H1 (cell line): ENCODE results near the gene TAS2R30. TPM values are rescaled to one million over a fixed set of nuclear protein-coding genes. Genes with fewer than 3 reads are reported as not detected.

Experiments used
- CTCF ChIA-PET: fragments of 300-600 bp; sonication (Branson Sonifier 250); formaldehyde crosslinking; loops from one replicate; lab custom pipeline; 2021; ENCODE audit not compliant: partially characterized antibody; lab: Charles Lee
- POLR2A ChIA-PET: fragments of 300-600 bp; sonication (Branson Sonifier 250); formaldehyde crosslinking; loops from one replicate; lab custom pipeline; 2021; ENCODE audit warnings: inconsistent platforms; ENCODE audit not compliant: partially characterized antibody; lab: Charles Lee
- DNase-seq, 2 experiments: peaks; one replicate each; pipeline versions ENCODE4 v3.0.0 to v3.0.0-alpha.2; 2010 to 2022; ENCODE audit warnings: low spot score in 2 of 2, low read depth in 1 of 2, mixed read lengths in 1 of 2
- FAIRE-seq: peaks from 2 replicates; lab custom pipeline; 2011; peaks lifted over from hg19 to GRCh38; lab: Jason Lieb, UNC
- H2AFZ ChIP-seq: 2 replicates; pipeline ENCODE4 v1.8.1; 2012; ENCODE audit warnings: low read length, inconsistent platforms
- H2AK5ac ChIP-seq: 2 replicates; pipeline ENCODE4 v1.6.1; 2013; ENCODE audit warnings: low read depth, low read length
- H2BK120ac ChIP-seq: replicated peaks from 2 replicates; pipeline ENCODE3; 2013; ENCODE audit warnings: low read depth, low read length, inconsistent platforms
- H2BK12ac ChIP-seq: 2 replicates; pipeline ENCODE4 v1.6.1; 2013; ENCODE audit warnings: low read depth, low read length
- H2BK15ac ChIP-seq: 2 replicates; pipeline ENCODE4 v1.6.1; 2013; ENCODE audit warnings: low read length
- H2BK20ac ChIP-seq: 2 replicates; pipeline ENCODE4 v1.6.1; 2013; ENCODE audit warnings: low read length
- H2BK5ac ChIP-seq: 2 replicates; pipeline ENCODE4 v1.6.1; 2013; ENCODE audit warnings: low read depth, low read length
- H3K14ac ChIP-seq: 2 replicates; pipeline ENCODE4 v1.6.1; 2013; ENCODE audit warnings: inconsistent platforms; ENCODE audit not compliant: insufficient read length
- H3K18ac ChIP-seq: 2 replicates; pipeline ENCODE4 v1.6.1; 2013; ENCODE audit warnings: low read length; ENCODE audit errors: extremely low read depth
- H3K23ac ChIP-seq: 2 replicates; pipeline ENCODE4 v1.6.1; 2013; ENCODE audit warnings: inconsistent platforms; ENCODE audit not compliant: insufficient read length
- H3K23me2 ChIP-seq: 2 replicates; pipeline ENCODE4 v1.6.1; 2013; ENCODE audit warnings: low read depth, low read length
- H3K27ac ChIP-seq: 2 replicates; pipeline ENCODE4 v1.6.1; 2011; ENCODE audit warnings: low read depth, low read length, inconsistent platforms
- H3K27me3 ChIP-seq, 4 experiments: replicated peaks in 1 of 4; 1 replicate in 1 of 4; 2 replicates in 3 of 4; pipeline versions ENCODE4 v1.6.1 to v1.8.1; 2011 to 2013; ENCODE audit warnings: low read length in 3 of 4, mild to moderate bottlenecking in 3 of 4, inconsistent platforms in 2 of 4, mixed read lengths in 2 of 4, moderate library complexity in 1 of 4; ENCODE audit not compliant: control insufficient read depth in 3 of 4, insufficient read depth in 3 of 4; ENCODE audit errors: extremely low read depth in 1 of 4
- H3K36me3 ChIP-seq, 4 experiments: 2 replicates each; pipeline versions ENCODE4 v1.6.1 to v1.8.1; 2011 to 2013; ENCODE audit warnings: mild to moderate bottlenecking in 4 of 4, low read length in 3 of 4, moderate library complexity in 2 of 4, control low read depth in 1 of 4, inconsistent platforms in 1 of 4; ENCODE audit not compliant: insufficient read depth in 4 of 4, control insufficient read depth in 2 of 4
- H3K4ac ChIP-seq: replicated peaks from 2 replicates; pipeline ENCODE3; 2013; ENCODE audit warnings: low read length, low read depth, mixed read lengths, inconsistent platforms; ENCODE audit not compliant: insufficient read length
- H3K4me1 ChIP-seq, 4 experiments: replicated peaks in 1 of 4; 1 replicate in 1 of 4; 2 replicates in 3 of 4; pipeline versions ENCODE4 v1.6.1 to v1.8.1; 2011 to 2013; ENCODE audit warnings: low read length in 3 of 4, inconsistent platforms in 2 of 4, mixed read lengths in 1 of 4; ENCODE audit not compliant: insufficient read depth in 4 of 4, control insufficient read depth in 3 of 4
- H3K4me2 ChIP-seq, 2 experiments: 2 replicates each; pipeline versions ENCODE4 v1.6.1 to v1.8.1; 2011 to 2013; ENCODE audit warnings: low read depth in 2 of 2, low read length in 2 of 2, control low read depth in 1 of 2, inconsistent platforms in 1 of 2, mild to moderate bottlenecking in 1 of 2; ENCODE audit not compliant: insufficient read depth in 1 of 2
- H3K4me3 ChIP-seq, 4 experiments: fragments of 200-600, 300-600 bp in 1 of 4; sonication (generic), shearing (Covaris generic), sonication (Bioruptor Twin) in 1 of 4; 2 replicates each; pipeline versions ENCODE4 v1.5.1 to v1.8.1; 2011 to 2016; ENCODE audit warnings: low read length in 4 of 4, low read depth in 3 of 4, control low read depth in 2 of 4, inconsistent platforms in 2 of 4, mild to moderate bottlenecking in 2 of 4, mixed read lengths in 1 of 4, moderate library complexity in 1 of 4; ENCODE audit not compliant: insufficient read depth in 2 of 4; ENCODE audit errors: extremely low read depth in 1 of 4
- H3K56ac ChIP-seq: replicated peaks from 2 replicates; pipeline ENCODE3; 2013; ENCODE audit warnings: low read depth, mild to moderate bottlenecking, mixed read lengths, low read length, inconsistent platforms; ENCODE audit not compliant: insufficient read length
- H3K79me1 ChIP-seq: 2 replicates; pipeline ENCODE4 v1.6.1; 2013; ENCODE audit warnings: low read depth, low read length, control low read depth
- H3K79me2 ChIP-seq, 2 experiments: 2 replicates each; pipeline versions ENCODE4 v1.6.1 to v1.8.1; 2012 to 2013; ENCODE audit warnings: low read length in 2 of 2, mild to moderate bottlenecking in 2 of 2, inconsistent platforms in 1 of 2; ENCODE audit not compliant: insufficient read depth in 2 of 2, control insufficient read depth in 1 of 2
- H3K9ac ChIP-seq, 4 experiments: replicated peaks in 1 of 4; 1 replicate in 1 of 4; 2 replicates in 3 of 4; pipeline versions ENCODE4 v1.6.1 to v1.8.1; 2011 to 2013; ENCODE audit warnings: low read depth in 3 of 4, low read length in 3 of 4, control low read depth in 2 of 4, mild to moderate bottlenecking in 2 of 4, moderate library complexity in 2 of 4, inconsistent platforms in 1 of 4; ENCODE audit errors: extremely low read depth in 1 of 4
- H3K9me3 ChIP-seq, 2 experiments: 2 replicates each; pipeline versions ENCODE4 v1.6.1 to v1.8.1; 2012 to 2013; ENCODE audit warnings: mild to moderate bottlenecking in 2 of 2, moderate library complexity in 2 of 2, control low read depth in 1 of 2, inconsistent platforms in 1 of 2, low read depth in 1 of 2, low read length in 1 of 2, mixed read lengths in 1 of 2; ENCODE audit not compliant: insufficient read depth in 2 of 2
- H4K20me1 ChIP-seq, 2 experiments: replicated peaks in 1 of 2; 2 replicates each; pipeline versions ENCODE3 to v1.8.1; 2011 to 2013; ENCODE audit warnings: inconsistent platforms in 2 of 2, low read length in 2 of 2, mild to moderate bottlenecking in 1 of 2; ENCODE audit not compliant: insufficient read depth in 2 of 2, control insufficient read depth in 1 of 2
- H4K5ac ChIP-seq: 2 replicates; pipeline ENCODE4 v1.6.1; 2013; ENCODE audit warnings: low read length, low read depth, mixed read lengths, inconsistent platforms; ENCODE audit not compliant: insufficient read length
- H4K8ac ChIP-seq: 2 replicates; pipeline ENCODE4 v1.8.0; 2013; ENCODE audit warnings: mild to moderate bottlenecking, moderate library complexity, low read length, inconsistent platforms; ENCODE audit not compliant: insufficient read depth; ENCODE audit errors: extremely low read depth
- H4K91ac ChIP-seq: replicated peaks from 2 replicates; pipeline ENCODE3; 2013; ENCODE audit warnings: low read length, mixed read lengths, inconsistent platforms; ENCODE audit not compliant: insufficient read length
- ASH2L ChIP-seq: fragments of 200-600, 300-600 bp; sonication (generic); IDR thresholded peaks from one replicate; pipeline ENCODE4 v1.7.1; 2017; ENCODE audit warnings: low read length
- CEBPB ChIP-seq: IDR thresholded peaks from 2 replicates; pipeline ENCODE4 v1.6.1; 2012; ENCODE audit warnings: low read depth, low read length
- CHD1 ChIP-seq: IDR thresholded peaks from 2 replicates; pipeline ENCODE4 v1.6.1; 2012; ENCODE audit warnings: low read depth, low read length, improper control_type of control experiment
- CTBP2 ChIP-seq: IDR thresholded peaks from 2 replicates; pipeline ENCODE4 v1.7.0; 2011; ENCODE audit warnings: borderline replicate concordance, mild to moderate bottlenecking, moderate library complexity, mixed read lengths, low read length; ENCODE audit not compliant: insufficient read depth, insufficient read length
- MAFK ChIP-seq: IDR thresholded peaks from 2 replicates; pipeline ENCODE4 v1.6.1; 2012; ENCODE audit warnings: low read depth, mild to moderate bottlenecking, improper control_type of control experiment, low read length
- RNF2 ChIP-seq: fragments of 200-900, 300-1000 bp; sonication (generic); IDR thresholded peaks from 2 replicates; pipeline ENCODE4 v1.7.1; 2016; ENCODE audit warnings: borderline replicate concordance, low read depth, mild to moderate bottlenecking, antibody characterized with exemption, low read length; ENCODE audit not compliant: poor library complexity, severe bottlenecking; ENCODE audit errors: missing control alignments
- SIN3A ChIP-seq, 2 experiments: IDR thresholded peaks in 1 of 2; conservative IDR thresholded peaks in 1 of 2; 2 replicates each; pipeline ENCODE4 v1.6.1; 2011 to 2012; ENCODE audit warnings: low read length in 2 of 2, improper control_type of control experiment in 1 of 2, low read depth in 1 of 2, mild to moderate bottlenecking in 1 of 2
- TBP ChIP-seq: IDR thresholded peaks from 2 replicates; pipeline ENCODE4 v1.6.1; 2011; ENCODE audit warnings: low read depth, low read length, improper control_type of control experiment
- YY1 ChIP-seq: IDR thresholded peaks from 2 replicates; pipeline ENCODE4 v1.6.1; 2011; ENCODE audit warnings: low read depth, mild to moderate bottlenecking, low read length
- WGBS, 2 experiments: shearing (Covaris generic) in 1 of 2; methylation state at CpG; one replicate each; pipeline versions ENCODE4 v1.1.6 to v1.1.7; 2013 to 2015; ENCODE audit warnings: low lambda C conversion rate in 2 of 2, mixed read lengths in 2 of 2, inconsistent platforms in 1 of 2, low coverage in 1 of 2, missing lambda C conversion rate in 1 of 2; ENCODE audit not compliant: insufficient replicate concordance in 2 of 2, insufficient coverage in 1 of 2, insufficient read length in 1 of 2; ENCODE audit errors: extremely low coverage in 1 of 2, missing lambda C conversion rate in 1 of 2; 5-methylcytosine and 5-hydroxymethylcytosine counted together
- polyA plus RNA-seq, 7 experiments: library from polyadenylated mRNA; depleted of rRNA in 3 of 7; stranded (reverse) in 5 of 7; unstranded in 2 of 7; fragments of >200 nt in 5 of 7; fragments of 200-250 nt in 2 of 7; gene quantifications; 1 replicate in 5 of 7; 2 replicates in 1 of 7; 4 replicates in 1 of 7; pipeline versions ENCODE4 v1.2.1 to v1.2.3, GENCODE V29; 2011 to 2013; ENCODE audit warnings: missing spikeins in 2 of 7, mixed read lengths in 2 of 7
- total RNA-seq: library from RNA; stranded (reverse); fragmentation: NEBNext Ultra II Directional; extraction: Animal tissue kit (Norgen Biotek cat#: 25700); gene quantifications from 2 replicates; pipeline ENCODE4 v1.2.1, GENCODE V29; 2021

Gene TAS2R30
- total and polyA plus RNA-seq, 2 of the 8 experiments (the other 6 are each of a cell fraction or from before 2014, with no cell fraction given), result 0.33 to 1.0 TPM

- no peak overlapping the region for H4K91ac ChIP-seq
- H3K23ac ChIP-seq, result no peak overlapping the region
- WGBS, 2 experiments, result 87% methylated on average over 3 of the region's 3 CpGs; no CpG with 5 or more reads in 1 of the 2 experiments
- no peak overlapping the region for H3K4me2 ChIP-seq
- H4K5ac ChIP-seq, result no peak overlapping the region
- H2AK5ac ChIP-seq, result no peak overlapping the region
- ChIA-PET POLR2A (no interaction called here), CTCF (no interaction called here)
- no peaks in the 10 kb centered on the region for H3K79me1 ChIP-seq
- H2BK15ac ChIP-seq, result no peak overlapping the region
- H2BK5ac ChIP-seq, result no peak overlapping the region
- no peak overlapping the region for H2BK120ac ChIP-seq
- no peaks in the 10 kb centered on the region; a peak in 1 of 8 replicates for H3K36me3 ChIP-seq
- no peaks in the 10 kb centered on the region for H3K9me3 ChIP-seq
- no peak overlapping the region for H2BK12ac ChIP-seq
- H3K79me2 ChIP-seq, result no peaks in the 10 kb centered on the region
- H3K18ac ChIP-seq, result no peak overlapping the region
- FAIRE-seq (no peak), DNase-seq (no peak)
- H4K20me1 ChIP-seq, result no peaks in the 10 kb centered on the region
- no peaks in the 10 kb centered on the region for H3K4me1 ChIP-seq
- TF ChIP-seq TBP, result no peak
- no peak for TF ChIP-seq SIN3A (conservative IDR thresholded peaks at IDR 0.05 in 1 of 2, IDR thresholded peaks at IDR 0.05 in 1 of 2; ENCODE audit: low read depth in 1 of 2, low read length in 2 of 2)
- no peak for TF ChIP-seq RNF2
- TF ChIP-seq YY1, result no peak
- TF ChIP-seq MAFK, result no peak
- no peak for TF ChIP-seq CEBPB
- TF ChIP-seq ASH2L, result no peak
- no peak for TF ChIP-seq CTBP2
- no peak for TF ChIP-seq CHD1
- no peak overlapping the region for H2AFZ ChIP-seq
- no peak overlapping the region for H4K8ac ChIP-seq
- H3K4me3 ChIP-seq, result no peak overlapping the region
- H3K9ac ChIP-seq, result no peak overlapping the region
- no peaks in the 10 kb centered on the region for H3K27me3 ChIP-seq
- no peak overlapping the region for H3K4ac ChIP-seq
- no peak overlapping the region for H2BK20ac ChIP-seq
- H3K56ac ChIP-seq, result no peak overlapping the region
- H3K27ac ChIP-seq, result no peak overlapping the region
- H3K23me2 ChIP-seq, result no peaks in the 10 kb centered on the region
- H3K14ac ChIP-seq, result no peak overlapping the region
Observed at GRCh38 chr12:11085419-11085818, 49.0 kb downstream of the TAS2R30 start.
